K562 (cell line): ENCODE data around the gene PRR36. TPM values are rescaled to one million over a fixed set of nuclear protein-coding genes. Genes with fewer than 3 reads are reported as not detected.
A peak's percentile ranks its signal among the peaks of the same experiment; 100 is the strongest.

Experiments used
- ARID4B ChIP-seq: sonication (generic); formaldehyde crosslinking; IDR thresholded peaks from 2 replicates; pipeline ENCODE4 v1.8.0; 2022; ENCODE audit warnings: mild to moderate bottlenecking, missing genetic modification reagents
- EGR1 ChIP-seq: fragments of 450-650 bp; conservative IDR thresholded peaks from 2 replicates; pipeline ENCODE4 v1.6.1; 2017; ENCODE audit warnings: mild to moderate bottlenecking
- FOXA3 ChIP-seq, 2 experiments: fragments of 450-650 bp in 1 of 2; sonication (generic) in 1 of 2; formaldehyde crosslinking; IDR thresholded peaks in 1 of 2; conservative IDR thresholded peaks in 1 of 2; 2 replicates each; pipeline versions ENCODE4 v1.4.0 to v1.8.0; 2020 to 2022; ENCODE audit warnings: mild to moderate bottlenecking in 2 of 2, missing genetic modification reagents in 1 of 2
- GTF2A2 ChIP-seq: IDR thresholded peaks from 2 replicates; pipeline ENCODE4 v1.6.1; 2016; ENCODE audit warnings: mild to moderate bottlenecking, missing genetic modification characterization, missing compliant biosample characterization
- HES1 ChIP-seq: fragments of 450-650 bp; IDR thresholded peaks from 2 replicates; pipeline ENCODE4 v1.6.1; 2016; ENCODE audit warnings: low read depth, mild to moderate bottlenecking, moderate library complexity
- JUN ChIP-seq, 2 experiments: sonication (generic) in 1 of 2; formaldehyde crosslinking in 1 of 2; IDR thresholded peaks; 2 replicates each; pipeline versions ENCODE4 v1.6.1 to v1.8.0; 2012 to 2022; ENCODE audit warnings: borderline replicate concordance in 2 of 2, mild to moderate bottlenecking in 2 of 2, improper control_type of control experiment in 1 of 2, low read depth in 1 of 2, low read length in 1 of 2, missing genetic modification reagents in 1 of 2
- MEIS2 ChIP-seq: fragments of 450-650 bp; IDR thresholded peaks from 2 replicates; pipeline ENCODE4 v1.6.1; 2014; ENCODE audit warnings: mild to moderate bottlenecking; ENCODE audit not compliant: partially characterized antibody
- SMAD1 ChIP-seq: fragments of 150-350 bp; IDR thresholded peaks from 2 replicates; pipeline ENCODE4 v1.6.1; 2014; ENCODE audit warnings: low read length, low read depth; ENCODE audit not compliant: partially characterized antibody
- TFAP4 ChIP-seq: sonication (generic); formaldehyde crosslinking; IDR thresholded peaks from 2 replicates; pipeline ENCODE4 v1.8.0; 2022; ENCODE audit warnings: missing genetic modification reagents, mild to moderate bottlenecking, moderate library complexity, borderline replicate concordance
- ZBTB1 ChIP-seq: sonication (generic); formaldehyde crosslinking; IDR thresholded peaks from 2 replicates; pipeline ENCODE4 v1.8.1; 2023; ENCODE audit warnings: missing genetic modification reagents, low read depth, mild to moderate bottlenecking, borderline replicate concordance
- ZNF217 ChIP-seq: sonication (generic); formaldehyde crosslinking; IDR thresholded peaks from 2 replicates; pipeline ENCODE4 v1.8.0; 2022; ENCODE audit warnings: mild to moderate bottlenecking, missing genetic modification reagents
- ZNF507 ChIP-seq: conservative IDR thresholded peaks from 2 replicates; pipeline ENCODE4 v1.6.1; 2017; ENCODE audit warnings: missing genetic modification characterization, missing compliant biosample characterization
- polyA plus RNA-seq, 8 experiments: library from polyadenylated mRNA; depleted of rRNA in 4 of 8; stranded (reverse) in 5 of 8; unstranded in 3 of 8; fragments of >200 nt; fragmentation: Nextera tagmentation in 2 of 8; fragmentation: Illumina TruSeq in 1 of 8; extraction: Ambion mirVana in 2 of 8; extraction: Trizol in 1 of 8; gene quantifications; 2 replicates each; pipeline versions ENCODE4 v1.2.1 to v1.2.3, GENCODE V29; 2011 to 2014; ENCODE audit warnings: inconsistent platforms in 1 of 8, missing spikeins in 1 of 8
- total RNA-seq, 7 experiments: library from RNA; depleted of rRNA in 6 of 7; stranded (reverse); fragments of >200 nt in 6 of 7; fragmentation: Illumina TruSeq in 2 of 7; extraction: Trizol in 2 of 7; gene quantifications; 2 replicates each; pipeline versions ENCODE4 v1.2.1 to v1.2.3, GENCODE V29; 2011 to 2021; ENCODE audit warnings: low replicate concordance in 1 of 7
- TF ChIP-seq, protein P1 (sequence below): fragments of 450-650 bp; formaldehyde crosslinking; IDR thresholded peaks from 2 replicates; pipeline ENCODE4 v1.4.0; 2020; ENCODE audit warnings: mild to moderate bottlenecking
- TF ChIP-seq, protein P2 (sequence below), 2 experiments: fragments of 450-650 bp; IDR thresholded peaks; 2 replicates each; pipeline ENCODE4 v1.6.1; 2016
- TF ChIP-seq, protein P3 (sequence below), 2 experiments: IDR thresholded peaks; 2 replicates each; pipeline ENCODE4 v1.6.1; 2012; ENCODE audit warnings: improper control_type of control experiment in 2 of 2, low read depth in 2 of 2, low read length in 2 of 2, borderline replicate concordance in 1 of 2

Gene PRR36
- total and polyA plus RNA-seq, 9 of the 15 experiments (the other 6 are each of a cell fraction or from before 2014, with no cell fraction given) = 0.05 to 0.42 (median 0.06) TPM; not detected in 6

- TF ChIP-seq TFAP4 (CRISPR knock-in tag) (peak; percentile 64), ZBTB1 (CRISPR knock-in tag) (0 out of 2 replicates have a peak, but pooled peaks have one; percentile 38), SMAD1 (no peak), JUN (IDR thresholded peaks at IDR 0.05; ENCODE audit: borderline replicate concordance, low read depth, low read length) (0 out of 2 replicates have a peak, but pooled peaks have one; percentile 1), JUN (CRISPR knock-in tag; IDR thresholded peaks at IDR 0.05; ENCODE audit: borderline replicate concordance) (no peak), HES1 (no peak), ARID4B (CRISPR knock-in tag) (peak; percentile 77), ZNF217 (CRISPR knock-in tag) (no peak), GTF2A2 (no peak), EGR1 (0 out of 2 replicates have a peak, but pooled peaks have one; percentile 12), ZNF507 (tag) (no peak), FOXA3 (CRISPR knock-in tag; conservative IDR thresholded peaks at IDR 0.05 in 1 of 2, IDR thresholded peaks at IDR 0.05 in 1 of 2) (peak in 1 of 2 experiments; percentile 60; a peak in 1 of 4 replicates), MEIS2 (no peak)
- TF ChIP-seq, protein P1, sequence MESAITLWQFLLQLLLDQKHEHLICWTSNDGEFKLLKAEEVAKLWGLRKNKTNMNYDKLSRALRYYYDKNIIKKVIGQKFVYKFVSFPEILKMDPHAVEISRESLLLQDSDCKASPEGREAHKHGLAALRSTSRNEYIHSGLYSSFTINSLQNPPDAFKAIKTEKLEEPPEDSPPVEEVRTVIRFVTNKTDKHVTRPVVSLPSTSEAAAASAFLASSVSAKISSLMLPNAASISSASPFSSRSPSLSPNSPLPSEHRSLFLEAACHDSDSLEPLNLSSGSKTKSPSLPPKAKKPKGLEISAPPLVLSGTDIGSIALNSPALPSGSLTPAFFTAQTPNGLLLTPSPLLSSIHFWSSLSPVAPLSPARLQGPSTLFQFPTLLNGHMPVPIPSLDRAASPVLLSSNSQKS = no peak
- TF ChIP-seq, protein P2, sequence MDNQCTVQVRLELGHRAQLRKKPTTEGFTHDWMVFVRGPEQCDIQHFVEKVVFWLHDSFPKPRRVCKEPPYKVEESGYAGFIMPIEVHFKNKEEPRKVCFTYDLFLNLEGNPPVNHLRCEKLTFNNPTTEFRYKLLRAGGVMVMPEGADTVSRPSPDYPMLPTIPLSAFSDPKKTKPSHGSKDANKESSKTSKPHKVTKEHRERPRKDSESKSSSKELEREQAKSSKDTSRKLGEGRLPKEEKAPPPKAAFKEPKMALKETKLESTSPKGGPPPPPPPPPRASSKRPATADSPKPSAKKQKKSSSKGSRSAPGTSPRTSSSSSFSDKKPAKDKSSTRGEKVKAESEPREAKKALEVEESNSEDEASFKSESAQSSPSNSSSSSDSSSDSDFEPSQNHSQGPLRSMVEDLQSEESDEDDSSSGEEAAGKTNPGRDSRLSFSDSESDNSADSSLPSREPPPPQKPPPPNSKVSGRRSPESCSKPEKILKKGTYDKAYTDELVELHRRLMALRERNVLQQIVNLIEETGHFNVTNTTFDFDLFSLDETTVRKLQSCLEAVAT (IDR thresholded peaks at IDR 0.05) = no peak
- TF ChIP-seq, protein P3, sequence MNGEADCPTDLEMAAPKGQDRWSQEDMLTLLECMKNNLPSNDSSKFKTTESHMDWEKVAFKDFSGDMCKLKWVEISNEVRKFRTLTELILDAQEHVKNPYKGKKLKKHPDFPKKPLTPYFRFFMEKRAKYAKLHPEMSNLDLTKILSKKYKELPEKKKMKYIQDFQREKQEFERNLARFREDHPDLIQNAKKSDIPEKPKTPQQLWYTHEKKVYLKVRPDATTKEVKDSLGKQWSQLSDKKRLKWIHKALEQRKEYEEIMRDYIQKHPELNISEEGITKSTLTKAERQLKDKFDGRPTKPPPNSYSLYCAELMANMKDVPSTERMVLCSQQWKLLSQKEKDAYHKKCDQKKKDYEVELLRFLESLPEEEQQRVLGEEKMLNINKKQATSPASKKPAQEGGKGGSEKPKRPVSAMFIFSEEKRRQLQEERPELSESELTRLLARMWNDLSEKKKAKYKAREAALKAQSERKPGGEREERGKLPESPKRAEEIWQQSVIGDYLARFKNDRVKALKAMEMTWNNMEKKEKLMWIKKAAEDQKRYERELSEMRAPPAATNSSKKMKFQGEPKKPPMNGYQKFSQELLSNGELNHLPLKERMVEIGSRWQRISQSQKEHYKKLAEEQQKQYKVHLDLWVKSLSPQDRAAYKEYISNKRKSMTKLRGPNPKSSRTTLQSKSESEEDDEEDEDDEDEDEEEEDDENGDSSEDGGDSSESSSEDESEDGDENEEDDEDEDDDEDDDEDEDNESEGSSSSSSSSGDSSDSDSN (IDR thresholded peaks at IDR 0.05; ENCODE audit: borderline replicate concordance in 1 of 2, low read depth in 2 of 2, low read length in 2 of 2) = no peak
Measured at GRCh38 chr19:7869453-7869909, 4.7 kb downstream of the PRR36 start (continued).
